ENCODE results near the gene PRCC. TPM values are rescaled to one million over a fixed set of nuclear protein-coding genes. Genes with fewer than 3 reads are reported as not detected.

Gene PRCC, protein sequence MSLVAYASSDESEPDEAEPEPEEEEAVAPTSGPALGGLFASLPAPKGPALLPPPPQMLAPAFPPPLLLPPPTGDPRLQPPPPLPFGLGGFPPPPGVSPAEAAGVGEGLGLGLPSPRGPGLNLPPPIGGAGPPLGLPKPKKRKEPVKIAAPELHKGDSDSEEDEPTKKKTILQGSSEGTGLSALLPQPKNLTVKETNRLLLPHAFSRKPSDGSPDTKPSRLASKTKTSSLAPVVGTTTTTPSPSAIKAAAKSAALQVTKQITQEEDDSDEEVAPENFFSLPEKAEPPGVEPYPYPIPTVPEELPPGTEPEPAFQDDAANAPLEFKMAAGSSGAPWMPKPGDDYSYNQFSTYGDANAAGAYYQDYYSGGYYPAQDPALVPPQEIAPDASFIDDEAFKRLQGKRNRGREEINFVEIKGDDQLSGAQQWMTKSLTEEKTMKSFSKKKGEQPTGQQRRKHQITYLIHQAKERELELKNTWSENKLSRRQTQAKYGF
- total RNA-seq: 9.4 and 26.2 TPM in 2 replicates

- peak; percentile 100 for DNase-seq (ENCODE audit: low read depth)
Measured at GRCh38 chr1:156767101-156767878, at the start of gene PRCC. Gene PRCC (plus strand): TSS chr1:156767535. CDS start chr1:156767772, 237 bp downstream.

DNA sequence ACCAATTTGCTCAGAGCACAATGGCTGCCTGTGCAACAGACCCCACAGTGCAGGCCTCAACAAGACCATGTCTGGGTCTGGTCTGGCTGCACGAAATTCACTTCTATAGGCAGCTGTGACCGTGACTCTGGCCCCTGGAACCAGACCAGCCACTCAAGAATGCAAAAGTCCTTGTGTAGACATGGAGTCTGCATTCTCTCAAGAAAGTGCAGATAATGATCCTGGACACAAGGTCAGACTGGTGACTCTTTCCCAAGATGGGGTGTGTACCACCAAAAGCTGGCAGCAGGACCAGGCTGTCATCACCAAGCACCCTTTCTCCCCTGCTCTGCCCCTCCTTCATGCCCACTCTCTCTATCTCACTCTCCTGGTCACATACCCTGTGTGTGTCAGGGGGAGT, 46.2 kb upstream of the PRCC start:
- DNase-seq (ENCODE audit: low read depth): no peak

- DNase-seq (ENCODE audit: low read depth): no peak
Measured at GRCh38 chr1:156721535-156721934, 45.8 kb upstream of the PRCC start.

GRCh38 chr1:156725683-156726280, 41.6 kb upstream of the PRCC start:
- DNase-seq (ENCODE audit: low read depth): peak; percentile 81

DNA sequence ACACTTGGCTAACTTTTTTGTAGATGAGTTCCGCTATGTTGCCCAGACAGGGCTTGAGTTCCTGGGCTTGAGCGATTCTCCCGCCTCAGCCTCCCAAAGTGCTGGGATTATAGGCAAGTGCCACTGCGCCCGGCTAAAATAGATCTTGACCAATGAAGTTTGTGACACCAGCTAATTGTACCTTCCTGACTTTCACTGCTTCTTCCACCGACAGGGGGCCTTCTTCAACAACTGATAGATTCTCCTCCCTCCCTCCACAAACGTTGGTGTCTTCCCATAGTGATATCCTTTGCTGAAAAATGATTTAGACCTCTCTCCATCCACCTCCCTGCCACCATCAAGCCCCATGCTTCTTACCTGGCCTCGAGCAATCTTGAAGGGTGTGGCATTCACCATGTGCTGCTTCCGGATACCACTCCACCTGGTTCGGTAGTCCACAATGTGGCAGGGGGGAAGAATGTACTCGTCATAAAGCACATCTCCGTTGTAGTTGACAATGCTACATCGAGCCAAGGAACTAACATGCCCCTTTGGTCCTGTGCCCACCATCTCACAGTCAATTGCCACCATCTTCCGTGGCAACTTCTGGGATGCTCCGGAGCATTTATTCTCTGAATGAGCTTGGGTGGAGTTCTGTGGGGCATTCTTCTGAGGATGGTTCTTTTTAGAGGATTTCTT, 40.6 kb upstream of the PRCC start:
- peak; percentile 54 for DNase-seq (ENCODE audit: low read depth)

- DNase-seq (ENCODE audit: low read depth): no peak
Measured at GRCh38 chr1:156727492-156727891, 39.8 kb upstream of the PRCC start.

GRCh38 chr1:156727926-156728598, 39.3 kb upstream of the PRCC start, which contains the start of gene METTL25B:
Gene METTL25B (plus strand): TSS chr1:156728469. CDS start chr1:156729105, 636 bp downstream.
- DNase-seq (ENCODE audit: low read depth): peak; percentile 54

DNA sequence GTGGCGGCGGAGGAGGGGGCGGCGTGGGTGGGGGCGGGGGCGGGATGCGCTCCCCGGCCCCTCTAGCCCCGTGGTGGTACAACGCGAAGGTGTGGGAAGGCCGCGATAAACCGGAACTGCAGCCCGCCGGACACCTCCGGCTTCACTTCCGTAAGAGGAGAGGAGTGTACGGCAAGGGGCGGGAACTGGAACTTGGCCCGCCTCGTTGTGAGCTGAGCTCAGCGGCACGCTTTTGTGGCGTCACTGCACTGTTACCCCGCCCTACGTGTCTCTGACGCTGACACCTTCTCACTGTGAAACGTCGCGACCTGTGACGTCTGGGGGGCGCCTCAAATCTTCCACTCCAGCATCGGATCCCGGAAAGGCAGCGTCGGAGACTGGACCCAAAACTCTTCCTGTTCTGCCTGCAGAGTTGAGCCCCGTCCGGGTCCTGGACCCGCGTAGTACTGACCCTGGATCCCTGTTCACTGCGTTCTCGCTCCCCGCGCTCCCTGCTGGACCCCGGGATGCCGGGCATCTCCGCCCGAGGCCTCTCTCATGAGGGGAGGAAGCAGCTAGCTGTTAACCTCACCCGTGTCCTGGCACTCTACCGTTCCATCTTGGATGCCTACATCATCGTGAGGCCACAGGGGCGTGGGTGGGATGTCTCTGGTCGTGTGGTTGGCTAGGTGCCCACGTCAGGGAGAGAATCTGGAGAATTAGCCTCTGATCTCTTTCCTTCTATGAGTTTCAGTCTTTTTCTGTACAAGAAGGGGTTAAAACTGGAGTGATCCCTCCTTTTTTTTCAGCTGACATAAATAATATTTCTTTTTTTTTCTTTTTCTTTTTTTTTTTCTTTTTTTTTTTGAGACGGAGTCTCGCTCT, 38.5 kb upstream of the PRCC start, which contains the start of gene ISG20L2:
Gene ISG20L2 (minus strand): TSS at position 168 of the 864 bp plus-strand sequence. CDS start 1,114 bp downstream, outside the sequence.
- peak; percentile 93 for DNase-seq (ENCODE audit: low read depth)

DNA sequence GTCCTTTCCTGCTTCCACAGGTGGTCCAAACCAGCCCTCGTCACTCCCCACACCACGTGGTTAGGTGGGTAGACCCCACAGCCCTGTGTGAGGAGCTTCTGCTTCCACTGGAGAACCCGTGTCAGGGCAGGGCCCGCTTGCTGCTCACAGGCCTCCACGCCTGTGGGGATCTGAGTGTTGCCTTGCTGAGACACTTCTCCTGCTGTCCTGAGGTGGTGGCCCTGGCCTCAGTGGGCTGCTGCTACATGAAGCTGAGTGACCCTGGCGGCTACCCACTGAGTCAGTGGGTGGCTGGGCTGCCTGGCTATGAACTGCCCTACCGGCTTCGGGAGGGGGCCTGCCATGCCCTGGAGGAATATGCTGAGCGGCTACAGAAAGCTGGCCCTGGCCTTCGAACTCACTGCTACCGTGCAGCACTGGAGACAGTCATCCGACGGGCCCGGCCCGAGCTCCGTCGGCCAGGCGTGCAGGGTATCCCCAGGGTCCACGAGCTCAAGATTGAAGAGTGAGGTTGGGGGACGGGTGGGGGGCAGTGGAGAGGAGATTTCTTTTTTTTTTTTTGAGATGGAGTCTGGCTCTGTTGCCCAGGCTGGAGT, 33.2 kb upstream of the PRCC start:
- DNase-seq (ENCODE audit: low read depth): no peak

DNA sequence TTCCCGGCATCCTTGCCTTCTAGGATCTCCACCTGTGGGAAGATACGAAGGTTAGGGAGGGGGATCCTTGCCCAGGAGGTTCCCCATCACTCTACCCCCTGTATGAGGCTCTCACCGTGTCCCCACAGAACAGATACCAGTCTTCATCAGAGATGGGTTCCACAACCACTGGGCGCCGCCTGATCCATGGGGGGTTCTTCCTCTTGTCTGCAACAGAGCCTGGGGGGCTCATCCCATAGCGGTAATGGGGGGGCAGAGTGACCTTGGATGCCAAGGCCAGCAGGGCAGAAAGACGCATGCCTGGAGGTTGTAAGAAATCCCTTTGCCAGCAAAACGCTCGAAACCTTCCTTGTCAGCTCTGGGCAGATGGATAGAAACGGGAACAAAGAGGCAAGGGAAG, 28.9 kb upstream of the PRCC start:
- no peak for DNase-seq (ENCODE audit: low read depth)

- no peak for DNase-seq (ENCODE audit: low read depth)
Measured at GRCh38 chr1:156738916-156739315, 28.4 kb upstream of the PRCC start.

DNA sequence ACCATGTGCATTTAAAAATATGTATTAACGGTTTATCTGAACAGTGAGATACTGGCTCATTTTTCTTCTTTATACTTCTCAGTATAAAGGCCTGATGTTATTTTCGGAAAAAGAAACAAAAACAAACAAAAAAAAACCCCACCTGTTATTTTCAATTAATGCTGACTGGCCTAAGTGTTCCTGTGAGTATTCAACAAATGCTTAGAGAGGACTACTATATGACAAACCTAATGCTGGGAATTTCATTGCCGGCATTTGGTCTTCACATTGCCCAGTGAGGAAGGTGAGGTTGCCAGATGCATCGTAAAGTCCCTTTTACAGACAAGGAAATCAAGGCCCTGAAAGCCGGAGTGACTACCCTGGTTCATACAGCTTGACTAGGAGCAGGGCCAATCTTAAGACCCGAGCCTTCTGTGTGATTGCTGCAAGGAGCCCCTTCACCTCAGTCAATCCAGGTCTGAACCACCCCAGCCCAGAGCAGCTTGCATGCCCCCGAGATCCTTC, 27.0 kb upstream of the PRCC start:
- DNase-seq (ENCODE audit: low read depth): no peak

GRCh38 chr1:156740741-156741480, 26.4 kb upstream of the PRCC start, which contains the start of gene MRPL24:
Gene MRPL24 (minus strand): TSS chr1:156741088. CDS start chr1:156738704, 2,384 bp downstream.
- DNase-seq (ENCODE audit: low read depth): peak; percentile 99

DNA sequence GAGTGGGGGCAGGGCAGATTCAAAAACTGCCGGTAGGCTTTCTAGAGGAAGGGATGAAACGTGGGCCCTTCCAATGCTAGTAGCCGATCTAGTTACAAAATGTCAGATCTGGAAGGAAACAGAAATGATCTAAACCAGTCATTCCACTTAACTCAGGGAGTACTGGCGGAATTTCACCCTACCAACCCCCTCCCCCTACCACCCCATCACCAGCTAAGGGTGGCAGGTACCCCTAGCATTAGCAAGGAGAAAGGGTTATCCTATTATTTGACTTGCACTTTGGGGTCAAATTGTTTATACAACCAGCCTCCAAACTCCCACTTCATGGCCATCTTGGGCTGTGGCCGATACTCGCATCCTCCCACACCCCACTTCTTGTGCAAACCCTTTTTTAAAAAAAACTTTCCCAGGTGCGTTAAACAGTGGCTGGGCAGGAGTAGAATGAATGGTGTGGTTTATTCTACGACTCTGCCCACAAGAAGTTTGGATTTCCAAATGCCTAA, 25.8 kb upstream of the PRCC start:
- no peak for DNase-seq (ENCODE audit: low read depth)

DNA sequence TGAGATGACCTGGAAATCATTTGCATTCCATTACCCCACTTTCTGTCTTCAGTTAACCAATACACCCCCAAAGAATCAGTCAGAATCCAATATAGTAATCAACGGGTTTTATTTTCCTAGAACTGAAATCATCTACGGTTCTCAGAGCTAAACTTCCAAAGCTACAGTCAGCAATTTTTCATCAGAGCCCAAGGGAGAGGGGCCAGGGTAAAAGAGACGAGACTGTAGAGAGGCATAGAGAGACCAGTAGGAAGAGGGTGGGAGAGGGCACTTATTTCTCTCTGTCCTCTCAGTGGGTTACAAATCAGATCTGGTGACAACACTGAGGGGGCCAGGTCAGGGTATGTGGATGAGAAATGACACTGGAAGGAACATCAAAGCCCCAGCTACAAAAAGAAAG, 25.3 kb upstream of the PRCC start:
- DNase-seq (ENCODE audit: low read depth): no peak

DNA sequence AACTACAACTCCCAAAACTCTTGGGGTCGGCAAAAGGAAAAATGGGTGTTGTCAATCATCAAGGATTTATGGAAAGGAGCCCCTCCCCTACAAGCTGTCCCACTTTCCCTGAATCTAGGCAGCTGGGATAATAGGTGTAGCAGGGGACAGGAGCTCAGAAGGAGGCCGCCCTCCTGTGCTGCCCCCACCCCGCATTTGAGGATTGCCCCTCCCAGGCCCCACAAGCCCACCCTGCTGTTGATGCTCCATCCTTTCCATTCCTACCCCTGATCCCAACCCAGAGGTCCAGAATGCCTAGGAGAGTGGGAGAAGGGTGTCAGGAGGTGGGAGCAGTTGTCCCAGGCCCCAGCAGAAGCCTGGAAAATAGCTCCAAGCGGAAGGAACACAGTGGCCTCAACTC, 24.5 kb upstream of the PRCC start:
- no peak for DNase-seq (ENCODE audit: low read depth)

DNA sequence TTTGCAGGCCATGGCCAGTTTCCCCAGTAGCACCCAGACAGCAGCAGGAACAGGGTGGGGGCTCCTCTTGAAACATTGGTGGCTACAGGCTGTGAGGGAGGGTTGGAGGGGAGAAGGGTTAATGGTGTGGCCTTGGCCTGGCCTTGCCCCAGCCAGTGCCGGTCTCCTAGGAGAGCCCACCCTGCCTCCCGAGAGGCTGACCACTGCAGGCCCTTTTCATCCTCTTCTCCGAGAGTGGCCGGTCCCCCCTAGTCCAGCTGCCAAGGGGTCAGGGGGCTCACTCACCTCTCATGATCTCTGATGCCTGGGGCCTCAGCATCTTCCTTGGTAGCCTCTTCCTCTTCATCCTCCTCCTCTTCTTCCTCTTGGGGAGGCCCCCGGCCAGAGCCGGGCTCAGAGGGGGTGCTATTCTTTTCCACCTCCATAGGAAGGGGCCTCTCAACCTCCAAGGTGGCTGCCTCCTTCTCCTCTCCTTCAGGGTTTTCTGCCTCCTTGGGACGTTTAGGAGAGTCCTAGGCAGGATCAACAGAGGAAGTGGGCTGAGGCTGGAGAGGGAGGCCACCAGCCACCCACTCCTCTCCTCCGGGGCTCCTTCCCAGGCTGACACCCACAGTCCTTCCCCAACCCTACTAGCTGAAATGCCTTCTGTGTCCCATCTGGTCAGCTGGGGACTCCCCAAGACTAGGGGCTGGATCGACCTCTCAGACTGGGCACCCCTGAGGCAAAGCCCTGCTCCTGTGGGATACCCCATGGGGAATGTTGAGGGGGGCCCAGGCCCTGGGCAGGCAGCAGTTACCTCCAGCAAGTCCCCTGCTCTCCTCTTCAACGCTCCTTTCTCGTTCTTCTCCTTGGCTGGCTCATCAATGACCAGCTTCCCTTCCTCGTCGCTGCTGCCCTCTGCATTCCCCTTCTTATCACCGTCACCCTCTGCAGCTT, 23.7 kb upstream of the PRCC start:
- no peak for DNase-seq (ENCODE audit: low read depth)

All from renal cortical epithelial cell (primary cell).